ENCODE data around the gene CAP2. TPM values are rescaled to one million over a fixed set of nuclear protein-coding genes. Genes with fewer than 3 reads are reported as not detected.

The CAP2 gene
- total RNA-seq, 2 donors from 2014 or later, result 2.7 to 10.4 TPM

DNA sequence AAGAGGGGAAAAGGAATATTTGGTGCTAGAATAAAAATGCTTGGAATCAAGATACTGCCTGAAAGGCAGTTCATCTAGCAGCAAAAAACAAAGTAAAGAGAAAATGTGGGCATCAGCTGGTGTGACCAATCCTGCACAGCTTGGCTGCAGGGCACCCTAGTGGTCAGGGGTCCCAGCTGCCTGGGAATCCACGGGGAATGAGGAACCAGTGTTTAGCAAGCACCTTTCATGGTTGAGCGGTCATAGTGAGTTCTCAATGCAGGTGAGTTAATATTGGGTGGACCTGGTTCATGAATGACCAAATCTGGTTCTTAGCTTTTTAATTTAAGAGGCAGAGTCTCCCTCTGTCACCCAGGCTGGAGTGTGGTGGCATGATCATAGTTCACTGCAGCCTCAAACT is 53.3 kb downstream of the CAP2 start:
- Histone ChIP-seq H3K4me3 (no peak overlapping the region), H3K4me1 (no peaks in the 10 kb centered on the region), H3K27me3 (no peaks in the 10 kb centered on the region), H3K9ac (ENCODE audit: low read depth in 2 of 2, low read length in 2 of 2) (no peak overlapping the region), H3K36me3 (no peaks in the 10 kb centered on the region), H3K9me3 (no peaks in the 10 kb centered on the region), H3K27ac (no peak overlapping the region)
- DNase-seq, result no peak
- intact Hi-C loops (cut with DNase I), result no loop called here
- TF ChIP-seq, protein P1, sequence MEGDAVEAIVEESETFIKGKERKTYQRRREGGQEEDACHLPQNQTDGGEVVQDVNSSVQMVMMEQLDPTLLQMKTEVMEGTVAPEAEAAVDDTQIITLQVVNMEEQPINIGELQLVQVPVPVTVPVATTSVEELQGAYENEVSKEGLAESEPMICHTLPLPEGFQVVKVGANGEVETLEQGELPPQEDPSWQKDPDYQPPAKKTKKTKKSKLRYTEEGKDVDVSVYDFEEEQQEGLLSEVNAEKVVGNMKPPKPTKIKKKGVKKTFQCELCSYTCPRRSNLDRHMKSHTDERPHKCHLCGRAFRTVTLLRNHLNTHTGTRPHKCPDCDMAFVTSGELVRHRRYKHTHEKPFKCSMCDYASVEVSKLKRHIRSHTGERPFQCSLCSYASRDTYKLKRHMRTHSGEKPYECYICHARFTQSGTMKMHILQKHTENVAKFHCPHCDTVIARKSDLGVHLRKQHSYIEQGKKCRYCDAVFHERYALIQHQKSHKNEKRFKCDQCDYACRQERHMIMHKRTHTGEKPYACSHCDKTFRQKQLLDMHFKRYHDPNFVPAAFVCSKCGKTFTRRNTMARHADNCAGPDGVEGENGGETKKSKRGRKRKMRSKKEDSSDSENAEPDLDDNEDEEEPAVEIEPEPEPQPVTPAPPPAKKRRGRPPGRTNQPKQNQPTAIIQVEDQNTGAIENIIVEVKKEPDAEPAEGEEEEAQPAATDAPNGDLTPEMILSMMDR (IDR thresholded peaks at IDR 0.05), result no peak

- Histone ChIP-seq H3K4me3 (no peak overlapping the region), H3K27ac (no peak overlapping the region), H3K36me3 (no peaks in the 10 kb centered on the region), H3K9me3 (no peaks in the 10 kb centered on the region), H3K4me1 (no peaks in the 10 kb centered on the region), H3K27me3 (no peaks in the 10 kb centered on the region), H3K9ac (ENCODE audit: low read depth in 2 of 2, low read length in 2 of 2) (no peak overlapping the region)
- DNase-seq, result no peak
- TF ChIP-seq, protein P1 (IDR thresholded peaks at IDR 0.05), result no peak
- intact Hi-C loops (cut with DNase I), result no loop called here
These were observed 54.8 kb downstream of the CAP2 start for GRCh38 chr6:17448165-17448564.

- H3K9me3 ChIP-seq, result no peaks in the 10 kb centered on the region
- H3K27ac ChIP-seq, result no peak overlapping the region
- no peak overlapping the region for H3K9ac ChIP-seq (ENCODE audit: low read depth in 2 of 2, low read length in 2 of 2)
- DNase-seq, result no peak
- H3K4me3 ChIP-seq, result no peak overlapping the region
- intact Hi-C loops (cut with DNase I), result no loop called here
- H3K27me3 ChIP-seq, result no peaks in the 10 kb centered on the region
- TF ChIP-seq, protein P1 (IDR thresholded peaks at IDR 0.05), result no peak
- no peaks in the 10 kb centered on the region for H3K36me3 ChIP-seq
- no peaks in the 10 kb centered on the region for H3K4me1 ChIP-seq
These were observed 57.0 kb downstream of the CAP2 start for GRCh38 chr6:17450397-17450796.

DNA sequence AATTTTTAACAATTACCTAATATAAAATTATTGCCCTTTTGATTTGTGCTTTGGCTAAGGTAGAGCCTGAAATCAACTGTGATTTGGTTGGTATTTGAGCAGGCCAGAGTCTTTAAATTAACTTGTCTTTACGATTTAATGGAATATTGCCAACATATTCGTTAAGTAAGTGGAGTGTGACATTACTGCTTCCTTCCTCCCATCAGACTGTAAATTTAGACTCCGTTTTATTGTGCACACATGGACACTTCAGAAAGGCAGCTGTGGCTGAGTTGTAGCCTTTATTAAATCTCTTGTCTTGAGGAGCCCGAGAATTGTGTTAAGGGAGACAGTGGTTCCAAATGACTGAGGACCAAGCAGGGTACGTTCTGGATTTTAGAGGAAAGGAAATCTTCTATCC is 57.4 kb downstream of the CAP2 start:
- H3K9me3 ChIP-seq, result no peaks in the 10 kb centered on the region
- no peak overlapping the region for H3K4me3 ChIP-seq
- no peaks in the 10 kb centered on the region for H3K4me1 ChIP-seq
- H3K9ac ChIP-seq (ENCODE audit: low read depth in 2 of 2, low read length in 2 of 2), result no peak overlapping the region
- intact Hi-C loops (cut with DNase I), result no loop called here
- DNase-seq, result no peak
- TF ChIP-seq, protein P1 (IDR thresholded peaks at IDR 0.05), result no peak
- H3K27ac ChIP-seq, result no peak overlapping the region
- no peaks in the 10 kb centered on the region for H3K27me3 ChIP-seq
- H3K36me3 ChIP-seq, result no peaks in the 10 kb centered on the region

DNA sequence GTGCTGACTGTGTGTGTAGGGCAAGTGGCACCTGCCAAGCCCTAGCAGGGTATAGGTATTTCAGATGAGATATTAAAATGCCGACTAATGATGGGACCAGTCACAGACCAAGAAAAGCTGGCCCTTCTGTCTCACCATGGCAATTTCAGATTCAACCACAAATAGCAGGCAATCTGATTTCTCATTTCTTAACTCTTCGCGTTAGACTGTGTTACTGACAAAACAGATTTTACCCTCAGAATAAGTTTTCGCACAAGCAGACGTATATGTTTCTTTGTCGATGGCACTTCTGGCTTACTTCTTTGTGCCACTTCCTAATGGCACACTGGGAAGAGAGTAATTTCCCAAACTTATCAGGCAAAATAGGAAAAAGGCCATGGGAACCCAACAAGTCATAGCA is 58.7 kb downstream of the CAP2 start:
- no peaks in the 10 kb centered on the region for H3K4me1 ChIP-seq
- H3K36me3 ChIP-seq, result no peaks in the 10 kb centered on the region
- H3K27ac ChIP-seq, result no peak overlapping the region
- TF ChIP-seq, protein P1 (IDR thresholded peaks at IDR 0.05), result no peak
- no peaks in the 10 kb centered on the region for H3K27me3 ChIP-seq
- H3K9me3 ChIP-seq, result no peaks in the 10 kb centered on the region
- no peak for DNase-seq
- no peak overlapping the region for H3K9ac ChIP-seq (ENCODE audit: low read depth in 2 of 2, low read length in 2 of 2)
- H3K4me3 ChIP-seq, result no peak overlapping the region
- intact Hi-C loops (cut with DNase I), result no loop called here
